Body of pancreas (tissue), 4 donors: ENCODE data around the gene TIAM1.

Experiments used
- POLR2A ChIP-seq, 3 donors: fragments of 450-650 bp; IDR thresholded peaks; one replicate each; pipeline ENCODE4 v1.6.1; 2016; ENCODE audit warnings: antibody characterized with exemption in 3 of 3, mild to moderate bottlenecking in 2 of 3
- TF ChIP-seq, protein P1 (sequence below), 7 experiments: fragments of 450-650 bp in 4 of 7; fragments of 200-600 bp in 3 of 7; sonication (generic) in 3 of 7; IDR thresholded peaks; one replicate each; pipeline ENCODE4 v1.5.1; 2016 to 2019; ENCODE audit warnings: antibody characterized with exemption in 7 of 7

DNA sequence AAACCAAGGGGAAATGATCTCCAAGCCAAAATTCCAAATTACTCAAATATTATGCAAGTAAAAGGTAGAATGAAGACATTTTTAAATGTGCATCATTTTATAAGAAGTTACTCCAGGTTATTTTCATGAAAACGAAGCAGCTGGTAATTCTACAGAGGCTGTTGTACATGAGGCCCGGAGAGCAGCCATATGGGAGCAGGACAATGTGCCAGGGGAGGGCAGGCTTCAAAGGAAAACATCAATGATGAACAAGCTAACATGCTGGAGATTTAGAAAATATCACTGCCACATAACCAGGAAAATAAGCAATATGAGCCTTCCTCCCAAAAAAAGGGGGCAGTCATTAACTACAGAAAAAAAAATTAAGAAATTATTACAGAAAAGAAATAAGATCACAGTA, 109.1 kb downstream of the TIAM1 start:
- TF ChIP-seq, protein P1, sequence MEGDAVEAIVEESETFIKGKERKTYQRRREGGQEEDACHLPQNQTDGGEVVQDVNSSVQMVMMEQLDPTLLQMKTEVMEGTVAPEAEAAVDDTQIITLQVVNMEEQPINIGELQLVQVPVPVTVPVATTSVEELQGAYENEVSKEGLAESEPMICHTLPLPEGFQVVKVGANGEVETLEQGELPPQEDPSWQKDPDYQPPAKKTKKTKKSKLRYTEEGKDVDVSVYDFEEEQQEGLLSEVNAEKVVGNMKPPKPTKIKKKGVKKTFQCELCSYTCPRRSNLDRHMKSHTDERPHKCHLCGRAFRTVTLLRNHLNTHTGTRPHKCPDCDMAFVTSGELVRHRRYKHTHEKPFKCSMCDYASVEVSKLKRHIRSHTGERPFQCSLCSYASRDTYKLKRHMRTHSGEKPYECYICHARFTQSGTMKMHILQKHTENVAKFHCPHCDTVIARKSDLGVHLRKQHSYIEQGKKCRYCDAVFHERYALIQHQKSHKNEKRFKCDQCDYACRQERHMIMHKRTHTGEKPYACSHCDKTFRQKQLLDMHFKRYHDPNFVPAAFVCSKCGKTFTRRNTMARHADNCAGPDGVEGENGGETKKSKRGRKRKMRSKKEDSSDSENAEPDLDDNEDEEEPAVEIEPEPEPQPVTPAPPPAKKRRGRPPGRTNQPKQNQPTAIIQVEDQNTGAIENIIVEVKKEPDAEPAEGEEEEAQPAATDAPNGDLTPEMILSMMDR (IDR thresholded peaks at IDR 0.05) = no peak
- TF ChIP-seq POLR2A (IDR thresholded peaks at IDR 0.05) = no peak
